Ovary (tissue), 9 donors: ENCODE results near the gene FASTK. TPM values are rescaled to one million over a fixed set of nuclear protein-coding genes. Genes with fewer than 3 reads are reported as not detected.

Experiments used
- DNase-seq, 5 donors: peaks; one replicate each; pipeline ENCODE4 v3.0.0-alpha.2; 2019 to 2020
- H3K27ac ChIP-seq, 2 donors: fragments of 200-600 bp; one replicate each; pipeline versions ENCODE4 v1.5.1 to v1.8.0; 2019 to 2022
- H3K27me3 ChIP-seq: fragments of 200-600 bp; one replicate; pipeline ENCODE4 v1.8.0; 2022
- H3K36me3 ChIP-seq: fragments of 200-600 bp; sonication (generic); one replicate; pipeline ENCODE4 v1.5.1; 2019
- H3K4me1 ChIP-seq: one replicate; pipeline ENCODE4 v1.8.1; 2013; ENCODE audit warnings: mild to moderate bottlenecking, moderate library complexity; ENCODE audit not compliant: insufficient read depth
- H3K4me3 ChIP-seq: fragments of 200-600 bp; sonication (generic); one replicate; pipeline ENCODE4 v1.5.1; 2017
- H3K9me3 ChIP-seq, 2 donors: fragments of 200-600 bp in 1 of 2; sonication (generic) in 1 of 2; one replicate each; pipeline versions ENCODE4 v1.5.1 to v1.8.1; 2013 to 2019; ENCODE audit warnings: mild to moderate bottlenecking in 1 of 2, moderate library complexity in 1 of 2
- EP300 ChIP-seq: sonication (generic); formaldehyde crosslinking; IDR thresholded peaks from one replicate; pipeline ENCODE4 v1.6.1; 2017; ENCODE audit warnings: antibody characterized with exemption
- POLR2A ChIP-seq: fragments of 450-650 bp; IDR thresholded peaks from one replicate; pipeline ENCODE4 v1.6.1; 2017; ENCODE audit warnings: antibody characterized with exemption, mild to moderate bottlenecking, moderate library complexity
- WGBS, 3 donors: extraction: QIAGEN DNeasy Blood & Tissue Kit in 1 of 3; methylation state at CpG; one replicate each; pipeline versions ENCODE4 v1.1.5 to v1.1.7; 2013 to 2017; 5-methylcytosine and 5-hydroxymethylcytosine counted together
- intact Hi-C, 4 donors: fragments of 100-400 bp; cut with DNase I; formaldehyde crosslinking; loops; one replicate each; pipeline versions ENCODE4 v1.11.0 to v1.15.1; 2022 to 2023
- polyA plus RNA-seq, 2 donors: library from polyadenylated mRNA; stranded (reverse); fragments of 200-250 nt in 1 of 2; fragments of 350-450 nt in 1 of 2; fragmentation: Illumina TruSeq in 1 of 2; extraction: RNeasy Lipid Tissue Mini Kit (QIAGEN cat#74804) in 1 of 2; gene quantifications; one replicate each; pipeline ENCODE4 v1.2.3, GENCODE V29; 2013 to 2014
- total RNA-seq, 7 donors: library from RNA; depleted of rRNA in 2 of 7; stranded (reverse); fragments of >200 nt in 2 of 7; fragmentation: NEBNext Ultra II Directional in 3 of 7; extraction: Animal tissue kit (Norgen Biotek cat#: 25700) in 3 of 7; gene quantifications; one replicate each; pipeline versions ENCODE4 v1.1.0 to v1.2.4, GENCODE V29; 2016 to 2023
- TF ChIP-seq, protein P1 (sequence below), 3 donors: fragments of 450-650 bp in 2 of 3; fragments of 200-600 bp in 1 of 3; IDR thresholded peaks; one replicate each; pipeline versions ENCODE4 v1.5.1 to v1.8.0; 2016 to 2022; ENCODE audit warnings: antibody characterized with exemption in 3 of 3, mild to moderate bottlenecking in 1 of 3
- donor health status: DM: no; HTN: no; CAD: no; lungs with moderate emphysema.
- donor health status: DM: no; HTN: no; CAD: no.
- donor health status: Bipolar disorder and iron deficiency.
- donor health status: DM: yes; HTN: yes; CAD: no.
- donor health status: DM: no; HTN: no; CAD: no.
- donor health status: DM: yes; HTN: yes; CAD: no.

Gene FASTK
- total and polyA plus RNA-seq, 9 donors: 5.4 to 95.2 (median 75.8) TPM

DNA sequence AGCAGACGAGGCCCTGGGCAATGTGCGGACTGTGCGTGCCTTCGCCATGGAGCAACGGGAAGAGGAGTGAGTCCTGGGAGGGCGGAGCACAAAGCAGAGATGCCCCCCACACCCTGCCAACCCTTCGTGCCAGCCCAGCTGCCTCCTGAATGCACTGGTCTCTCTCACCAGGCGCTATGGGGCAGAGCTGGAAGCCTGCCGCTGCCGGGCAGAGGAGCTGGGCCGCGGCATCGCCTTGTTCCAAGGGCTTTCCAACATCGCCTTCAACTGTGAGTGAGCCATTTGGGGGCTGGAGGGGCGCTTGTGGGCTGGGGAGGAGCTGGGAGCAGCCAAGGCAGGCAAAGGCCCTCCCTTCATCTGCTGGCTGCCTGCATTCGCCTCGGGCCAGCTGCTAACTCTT, 44.7 kb downstream of the FASTK start:
- WGBS, 3 donors: 92 to 94% (median 94%) methylated on average over 17 of the region's 17 CpGs
- Histone ChIP-seq H3K36me3 (no peaks in the 10 kb centered on the region), H3K27ac (no peak overlapping the region), H3K4me1 (peaks cover 8% of the 10 kb centered on the region), H3K9me3 (no peaks in the 10 kb centered on the region), H3K4me3 (no peak overlapping the region), H3K27me3 (no peaks in the 10 kb centered on the region)
- no peak for TF ChIP-seq POLR2A
- no peak for TF ChIP-seq EP300
- TF ChIP-seq, protein P1, sequence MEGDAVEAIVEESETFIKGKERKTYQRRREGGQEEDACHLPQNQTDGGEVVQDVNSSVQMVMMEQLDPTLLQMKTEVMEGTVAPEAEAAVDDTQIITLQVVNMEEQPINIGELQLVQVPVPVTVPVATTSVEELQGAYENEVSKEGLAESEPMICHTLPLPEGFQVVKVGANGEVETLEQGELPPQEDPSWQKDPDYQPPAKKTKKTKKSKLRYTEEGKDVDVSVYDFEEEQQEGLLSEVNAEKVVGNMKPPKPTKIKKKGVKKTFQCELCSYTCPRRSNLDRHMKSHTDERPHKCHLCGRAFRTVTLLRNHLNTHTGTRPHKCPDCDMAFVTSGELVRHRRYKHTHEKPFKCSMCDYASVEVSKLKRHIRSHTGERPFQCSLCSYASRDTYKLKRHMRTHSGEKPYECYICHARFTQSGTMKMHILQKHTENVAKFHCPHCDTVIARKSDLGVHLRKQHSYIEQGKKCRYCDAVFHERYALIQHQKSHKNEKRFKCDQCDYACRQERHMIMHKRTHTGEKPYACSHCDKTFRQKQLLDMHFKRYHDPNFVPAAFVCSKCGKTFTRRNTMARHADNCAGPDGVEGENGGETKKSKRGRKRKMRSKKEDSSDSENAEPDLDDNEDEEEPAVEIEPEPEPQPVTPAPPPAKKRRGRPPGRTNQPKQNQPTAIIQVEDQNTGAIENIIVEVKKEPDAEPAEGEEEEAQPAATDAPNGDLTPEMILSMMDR (IDR thresholded peaks at IDR 0.05): no peak
- intact Hi-C loops: loop anchor here in 1 of 4 donors (5.0 kb wide), 1 partner anchor 76 kb away; no protein-coding TSS in a partner anchor
- DNase-seq: no peak

DNA sequence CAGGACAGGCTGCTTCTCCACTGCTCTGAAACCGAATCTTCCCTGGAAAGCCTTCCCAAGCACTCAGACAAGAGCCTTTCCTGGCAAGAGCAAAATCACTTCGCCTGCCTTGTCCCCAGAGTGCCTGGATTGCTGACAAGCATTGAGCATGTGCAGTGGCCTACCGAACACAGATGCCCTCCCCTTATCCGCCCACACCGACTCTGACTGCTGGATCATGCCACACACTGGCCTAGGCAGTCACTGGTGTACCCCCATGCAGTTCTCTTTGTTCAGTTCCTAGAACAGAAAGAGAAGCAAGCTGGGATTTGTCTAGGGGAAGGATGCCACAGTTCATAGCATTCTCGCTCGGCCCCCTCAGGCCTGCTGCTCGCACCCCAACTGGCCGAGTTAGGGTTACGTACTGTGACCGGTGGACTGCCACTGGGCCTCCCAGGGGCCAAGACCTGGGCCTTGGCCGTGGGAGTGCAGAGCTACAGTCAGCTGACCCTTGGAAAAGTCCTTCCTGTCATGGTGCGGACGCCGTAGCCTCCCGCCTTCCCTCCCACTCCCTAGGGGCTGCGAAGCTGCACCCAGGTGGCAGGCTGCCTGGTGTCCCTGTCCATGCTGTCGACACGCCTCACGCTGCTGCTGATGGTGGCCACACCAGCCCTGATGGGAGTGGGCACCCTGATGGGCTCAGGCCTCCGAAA, 45.4 kb downstream of the FASTK start:
- no peak for TF ChIP-seq EP300
- TF ChIP-seq POLR2A: no peak
- TF ChIP-seq, protein P1 (IDR thresholded peaks at IDR 0.05): no peak
- WGBS, 3 donors: 81 to 84% (median 81%) methylated on average over 20 to 21 of the region's 21 CpGs
- Histone ChIP-seq H3K27me3 (no peaks in the 10 kb centered on the region), H3K4me1 (peaks cover 8% of the 10 kb centered on the region), H3K9me3 (no peaks in the 10 kb centered on the region), H3K4me3 (no peak overlapping the region), H3K27ac (no peak overlapping the region), H3K36me3 (no peaks in the 10 kb centered on the region)
- intact Hi-C loops: loop anchor here in 1 of 4 donors (5.0 kb wide), 1 partner anchor 77 kb away; no protein-coding TSS in a partner anchor
- DNase-seq: no peak

DNA sequence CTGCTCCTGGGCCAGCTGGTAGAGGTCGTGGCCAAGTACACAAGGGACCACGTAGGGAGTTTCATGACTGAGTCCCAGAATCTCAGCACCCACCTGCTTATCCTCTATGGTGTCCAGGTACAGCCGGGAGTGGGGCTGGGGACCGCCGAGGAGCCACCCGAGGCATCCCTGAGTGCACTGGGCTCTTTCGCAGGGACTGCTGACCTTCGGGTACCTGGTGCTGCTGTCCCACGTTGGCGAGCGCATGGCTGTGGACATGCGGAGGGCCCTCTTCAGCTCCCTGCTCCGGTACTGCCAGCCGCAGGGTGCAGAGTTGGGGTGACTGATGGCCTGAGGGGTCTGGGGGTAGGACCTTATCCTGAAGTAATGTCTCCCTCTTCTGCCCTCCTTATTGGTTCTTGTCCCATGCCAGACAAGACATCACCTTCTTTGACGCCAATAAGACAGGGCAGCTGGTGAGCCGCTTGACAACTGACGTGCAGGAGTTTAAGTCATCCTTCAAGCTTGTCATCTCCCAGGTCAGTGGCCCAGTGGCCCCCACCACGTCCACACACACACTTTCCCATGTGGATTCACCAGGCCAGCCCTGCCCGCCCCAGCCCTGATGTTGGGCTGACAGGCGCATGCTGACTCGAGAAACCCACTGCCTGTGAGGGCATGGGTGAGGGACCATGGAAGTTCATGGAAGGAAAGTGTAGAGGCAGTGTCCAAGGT, 46.1 kb downstream of the FASTK start:
- no peak overlapping the region for H3K4me3 ChIP-seq
- TF ChIP-seq POLR2A (no peak), EP300 (no peak)
- TF ChIP-seq, protein P1 (IDR thresholded peaks at IDR 0.05): no peak
- WGBS, 3 donors: 89 to 92% (median 91%) methylated on average over 20 to 21 of the region's 21 CpGs
- no peaks in the 10 kb centered on the region for H3K27me3 ChIP-seq
- no peaks in the 10 kb centered on the region for H3K9me3 ChIP-seq
- H3K27ac ChIP-seq: no peak overlapping the region
- DNase-seq: no peak
- intact Hi-C loops: loop anchor here in 1 of 4 donors (5.0 kb wide), 1 partner anchor 78 kb away; no protein-coding TSS in a partner anchor
- peaks cover 3% of the 10 kb centered on the region for H3K4me1 ChIP-seq
- H3K36me3 ChIP-seq: no peaks in the 10 kb centered on the region

DNA sequence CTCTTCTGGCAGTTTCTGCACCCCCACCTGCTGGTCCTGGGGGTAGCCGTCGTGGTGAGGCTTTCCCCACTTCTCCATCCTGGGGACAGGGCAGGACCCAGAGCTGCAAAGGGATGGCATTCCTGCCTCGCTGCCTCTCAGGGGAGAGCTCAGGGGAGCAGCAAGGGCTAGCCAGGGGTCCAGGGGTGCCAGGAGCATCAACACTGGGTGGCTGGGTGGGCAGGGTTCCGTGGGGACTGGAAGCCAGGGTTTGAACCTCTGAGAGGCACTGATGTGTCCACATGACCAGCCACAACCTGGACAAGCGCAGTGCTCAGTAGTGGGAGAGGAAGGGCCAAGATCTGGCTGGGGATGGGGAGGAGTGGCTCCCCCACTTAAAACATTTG, 46.8 kb downstream of the FASTK start:
- intact Hi-C loops: no loop called here
- H3K4me1 ChIP-seq: peaks cover 5% of the 10 kb centered on the region
- TF ChIP-seq, protein P1 (IDR thresholded peaks at IDR 0.05): no peak
- no peak for TF ChIP-seq EP300
- TF ChIP-seq POLR2A: no peak
- H3K27me3 ChIP-seq: no peaks in the 10 kb centered on the region
- no peaks in the 10 kb centered on the region for H3K9me3 ChIP-seq
- DNase-seq: no peak
- no peak overlapping the region for H3K4me3 ChIP-seq
- 88 to 94% (median 92%) methylated on average over 5 of the region's 5 CpGs for WGBS, 3 donors
- H3K27ac ChIP-seq: no peak overlapping the region
- no peaks in the 10 kb centered on the region for H3K36me3 ChIP-seq
